T-helper 1 cell (primary cell): ENCODE results near the gene OR10H3.
"Not testable (repeated sequence)": the region's sequence is repeated elsewhere in the genome, so short reads cannot be mapped to it uniquely, and the experiment has no call there.

Source experiments
- DNase-seq, 5 donors: peaks; one replicate each; pipeline ENCODE4 v3.0.0-alpha.2; 2012 to 2020

The OR10H3 gene

DNA sequence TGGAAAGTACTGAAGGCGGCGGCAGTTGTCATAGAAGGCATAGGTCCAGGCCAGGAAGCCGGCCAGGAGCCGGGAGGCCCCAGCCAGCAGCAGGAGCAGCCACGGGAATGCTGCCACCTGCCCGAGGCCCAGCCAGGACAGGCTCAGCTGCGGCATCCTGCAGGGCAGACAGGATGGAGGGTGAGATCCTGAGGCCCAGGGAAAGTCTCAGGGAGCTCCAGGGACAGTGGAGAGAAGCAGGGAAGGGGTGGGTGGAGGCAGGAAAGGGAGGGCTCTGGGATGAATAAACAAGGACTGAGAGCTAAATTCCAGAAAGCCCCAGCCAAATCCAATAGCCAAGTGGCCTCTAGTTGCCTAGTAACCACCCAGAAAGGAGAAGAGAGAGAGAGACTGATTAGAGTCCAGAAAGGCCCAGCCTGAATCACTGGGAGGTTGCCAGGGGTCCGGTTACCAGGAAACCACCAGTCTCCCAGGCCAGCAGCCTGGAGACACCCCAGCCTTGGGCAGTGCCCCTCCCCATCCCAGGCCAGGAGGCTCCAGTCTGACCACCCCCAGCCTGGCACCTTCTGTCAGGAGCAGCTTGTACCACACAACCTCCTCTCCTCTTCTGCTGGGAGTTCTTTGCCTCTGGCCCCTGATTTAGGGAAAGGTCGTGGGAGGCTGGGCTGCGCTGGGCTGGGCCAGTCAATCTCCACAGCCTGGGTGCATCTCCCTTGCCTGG is 42.1 kb downstream of the OR10H3 start:
- no peak for DNase-seq

DNA sequence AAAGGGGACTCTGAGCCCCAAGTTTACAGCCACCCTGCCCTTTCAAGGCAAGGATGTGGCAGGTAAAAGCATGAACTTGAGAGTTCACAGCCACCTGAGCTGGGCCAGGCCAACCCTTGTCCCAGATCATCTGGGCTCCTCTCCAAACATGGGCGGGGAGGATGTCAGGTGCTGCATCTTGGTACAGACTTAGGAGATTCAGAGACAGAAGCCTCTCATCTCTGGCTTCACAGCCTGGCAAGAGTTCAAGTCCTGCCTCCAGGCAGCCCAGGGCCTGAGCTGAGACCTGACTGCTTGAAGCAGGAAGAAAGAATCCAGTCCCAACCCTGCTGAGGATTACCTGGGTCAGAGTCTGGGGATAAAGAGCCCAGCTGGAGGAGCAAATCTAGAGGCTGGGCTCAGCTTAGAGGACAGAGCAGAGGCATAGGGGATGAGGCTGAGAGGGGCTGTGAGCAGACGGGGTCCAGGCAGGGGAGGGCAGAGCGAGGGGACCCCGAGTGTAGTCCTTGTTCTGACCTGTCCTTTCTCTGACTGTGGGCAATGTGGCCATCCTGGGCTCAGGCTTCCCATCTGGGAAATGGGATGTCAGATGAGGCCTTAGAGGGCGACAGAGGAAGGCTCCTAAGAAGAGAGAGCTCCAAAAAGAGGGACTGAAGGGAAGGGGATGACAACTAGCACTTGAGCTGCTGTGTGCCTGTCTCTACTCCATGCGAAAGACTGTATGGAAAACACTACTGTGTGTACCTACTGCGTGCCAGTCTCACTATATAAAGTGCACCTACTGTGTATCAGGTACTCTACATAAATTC is 43.0 kb downstream of the OR10H3 start:
- DNase-seq, result no peak

DNA sequence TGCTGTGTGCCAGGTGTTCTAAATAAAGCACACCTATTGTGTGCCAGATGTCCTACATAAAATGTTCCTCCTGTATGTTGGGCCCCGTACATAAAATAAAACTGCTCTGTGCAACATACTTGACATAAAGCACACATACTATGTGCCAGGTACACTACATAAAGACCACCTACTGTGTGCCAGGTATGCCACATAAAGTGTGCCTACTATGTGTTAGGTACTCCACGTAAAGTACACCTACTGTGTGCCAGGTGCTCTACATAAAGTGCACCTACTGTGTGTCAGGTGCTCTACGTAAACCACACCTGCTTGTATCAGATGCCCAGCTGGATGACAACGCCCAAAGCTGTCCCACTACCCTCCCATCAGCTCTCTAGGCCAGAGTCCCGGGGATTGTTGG is 43.9 kb downstream of the OR10H3 start:
- no peak for DNase-seq

DNA sequence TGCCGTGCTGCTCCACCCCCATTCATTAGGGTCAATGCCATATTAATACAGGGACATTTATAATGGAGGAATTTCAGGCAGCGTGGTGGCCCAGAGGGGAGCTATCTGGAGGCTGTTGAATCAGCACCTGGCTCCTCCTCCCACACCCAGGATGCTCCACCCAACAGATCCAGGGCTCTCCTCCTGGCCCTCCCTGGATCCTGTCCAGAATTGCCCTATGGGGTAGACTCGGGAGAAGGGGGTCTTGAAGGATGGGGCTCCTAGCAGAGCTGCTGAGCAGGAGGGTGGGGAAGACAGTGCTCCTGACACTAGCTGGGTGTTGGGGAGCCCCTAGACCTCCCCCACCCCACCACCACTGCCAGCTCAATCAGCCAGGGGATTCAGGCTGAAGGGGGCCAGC is 44.4 kb downstream of the OR10H3 start:
- no peak for DNase-seq

DNA sequence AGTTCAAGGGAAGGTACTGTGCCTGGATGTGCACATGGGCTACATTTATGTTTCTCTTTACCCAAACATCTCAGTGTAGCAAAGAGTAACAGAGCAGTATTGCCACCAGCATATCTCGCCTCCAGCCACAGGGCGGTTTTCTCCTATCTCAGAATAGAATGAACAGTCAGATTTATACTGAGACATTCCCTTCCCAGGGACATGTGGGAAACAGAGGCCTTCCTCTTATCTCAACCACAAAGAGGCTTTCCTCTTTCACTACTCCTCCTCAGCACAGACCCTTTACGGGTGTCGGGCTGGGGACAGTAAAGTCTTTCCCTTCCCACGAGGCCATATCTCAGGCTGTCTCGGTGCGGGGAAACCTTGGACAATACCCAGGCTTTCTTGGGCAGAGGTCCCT is 45.1 kb downstream of the OR10H3 start:
- not testable (repeated sequence) for DNase-seq

DNA sequence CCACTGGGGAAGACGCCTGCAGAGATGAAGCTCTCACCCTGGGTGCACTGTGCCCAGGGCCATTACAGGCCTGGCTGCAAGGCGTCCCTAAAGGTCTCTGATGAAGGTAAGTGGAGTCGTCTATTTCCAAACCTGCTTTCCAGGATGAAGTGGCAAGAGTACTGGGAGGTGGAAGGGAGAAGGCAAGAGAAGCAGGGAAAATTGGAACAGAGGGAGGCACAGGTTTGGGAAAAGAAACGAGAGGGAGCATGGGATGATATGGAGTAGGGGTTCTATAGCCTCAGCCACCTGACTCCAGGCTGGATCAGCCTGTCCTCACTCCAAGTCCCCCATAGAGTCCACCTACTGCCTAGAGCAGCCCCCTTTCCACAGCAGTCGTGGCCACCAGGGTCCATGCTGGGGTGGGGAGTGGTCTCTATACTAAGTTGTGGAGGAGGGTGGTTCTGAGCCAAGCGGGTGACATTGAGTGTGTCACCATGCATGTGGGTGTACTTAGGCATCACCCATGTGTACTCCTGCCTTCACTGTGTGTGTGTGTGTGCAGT is 49.9 kb downstream of the OR10H3 start, which contains the start of gene OR10H5:
TSS of gene OR10H5 (plus strand) at position 51 of the 545 bp plus-strand sequence. CDS start 6,388 bp downstream, outside the sequence.
- no peak for DNase-seq

DNA sequence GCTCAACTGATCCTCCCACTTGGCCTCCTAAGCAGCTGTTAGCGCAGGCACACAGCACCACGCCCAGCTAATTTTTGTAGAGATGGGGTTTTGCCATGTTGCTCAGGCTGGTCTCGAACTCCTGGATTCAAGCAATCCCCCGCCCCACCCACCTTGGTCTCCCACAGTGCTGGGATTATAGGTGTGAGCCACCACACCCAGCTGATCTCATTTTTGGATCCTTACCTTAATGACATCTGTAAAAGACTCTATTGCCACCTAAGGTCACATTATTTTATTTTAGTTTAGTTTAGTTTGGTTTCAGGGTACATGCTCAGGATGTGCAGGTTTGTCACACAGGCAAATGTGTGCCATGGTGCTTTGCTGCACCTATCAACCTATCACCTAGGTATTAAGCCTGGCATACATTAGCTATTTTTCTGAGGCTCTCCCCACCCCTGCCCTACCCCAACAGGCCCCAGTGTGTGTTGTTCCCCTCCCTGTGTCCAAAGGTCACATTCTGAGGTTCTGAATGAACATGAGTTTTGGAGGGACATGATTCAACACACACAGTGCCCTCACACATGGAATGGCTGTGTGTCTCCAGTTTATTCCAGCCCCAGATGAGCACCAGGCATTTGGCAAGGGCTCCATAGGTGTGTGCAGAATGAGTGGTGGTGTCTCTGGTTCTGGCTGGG is 50.9 kb downstream of the OR10H3 start:
- DNase-seq, result no peak

DNA sequence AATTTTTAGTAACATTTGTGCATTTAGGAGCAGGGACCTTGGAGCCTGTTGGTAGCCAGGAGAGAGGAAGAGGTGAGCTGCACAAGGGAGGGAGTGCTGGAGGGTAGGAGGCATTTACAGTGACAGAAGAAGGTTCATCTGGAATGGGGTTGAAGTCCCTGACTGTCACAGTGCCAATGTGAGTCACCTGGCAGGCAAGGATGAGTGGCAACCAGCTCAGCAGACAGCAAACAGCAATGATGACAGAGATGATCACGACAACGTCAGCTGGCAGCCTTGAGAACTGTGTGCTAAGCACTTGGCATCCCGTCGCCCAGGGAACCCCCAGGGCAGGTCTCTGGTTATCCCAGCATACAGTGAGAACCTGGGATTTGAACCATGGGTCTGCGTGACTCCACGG is 52.3 kb downstream of the OR10H3 start:
- no peak for DNase-seq
